Suprapubic skin (tissue), 4 donors: ENCODE data around the gene TMEM163.

Experiments
- CTCF ChIP-seq, 2 donors: fragments of 200-600 bp in 1 of 2; fragments of 450-650 bp in 1 of 2; sonication (generic) in 1 of 2; IDR thresholded peaks; one replicate each; pipeline ENCODE4 v1.5.1; 2016 to 2019; ENCODE audit warnings: antibody characterized with exemption in 2 of 2, mild to moderate bottlenecking in 1 of 2, moderate library complexity in 1 of 2
- POLR2A ChIP-seq, 2 donors: fragments of 450-650 bp; IDR thresholded peaks; one replicate each; pipeline ENCODE4 v1.6.1; 2017; ENCODE audit warnings: antibody characterized with exemption in 2 of 2, mild to moderate bottlenecking in 2 of 2, moderate library complexity in 2 of 2
- POLR2AphosphoS5 ChIP-seq, 3 donors: sonication (generic); formaldehyde crosslinking; IDR thresholded peaks; one replicate each; pipeline ENCODE4 v1.6.1; 2017; ENCODE audit warnings: antibody characterized with exemption in 3 of 3

GRCh38 chr2:134570676-134571075 lies 148.1 kb downstream of the TMEM163 start:
- TF ChIP-seq CTCF (IDR thresholded peaks at IDR 0.05) (no peak), POLR2A (IDR thresholded peaks at IDR 0.05) (no peak), POLR2AphosphoS5 (IDR thresholded peaks at IDR 0.05) (no peak)
